ENCODE measurements around the gene HOMEZ. TPM values are rescaled to one million over a fixed set of nuclear protein-coding genes. Genes with fewer than 3 reads are reported as not detected.

HOMEZ gene
- total and polyA plus RNA-seq, 2 of the 8 experiments (the other 6 are each of a cell fraction or from before 2014, with no cell fraction given) = 9.1 to 15.9 TPM

DNA sequence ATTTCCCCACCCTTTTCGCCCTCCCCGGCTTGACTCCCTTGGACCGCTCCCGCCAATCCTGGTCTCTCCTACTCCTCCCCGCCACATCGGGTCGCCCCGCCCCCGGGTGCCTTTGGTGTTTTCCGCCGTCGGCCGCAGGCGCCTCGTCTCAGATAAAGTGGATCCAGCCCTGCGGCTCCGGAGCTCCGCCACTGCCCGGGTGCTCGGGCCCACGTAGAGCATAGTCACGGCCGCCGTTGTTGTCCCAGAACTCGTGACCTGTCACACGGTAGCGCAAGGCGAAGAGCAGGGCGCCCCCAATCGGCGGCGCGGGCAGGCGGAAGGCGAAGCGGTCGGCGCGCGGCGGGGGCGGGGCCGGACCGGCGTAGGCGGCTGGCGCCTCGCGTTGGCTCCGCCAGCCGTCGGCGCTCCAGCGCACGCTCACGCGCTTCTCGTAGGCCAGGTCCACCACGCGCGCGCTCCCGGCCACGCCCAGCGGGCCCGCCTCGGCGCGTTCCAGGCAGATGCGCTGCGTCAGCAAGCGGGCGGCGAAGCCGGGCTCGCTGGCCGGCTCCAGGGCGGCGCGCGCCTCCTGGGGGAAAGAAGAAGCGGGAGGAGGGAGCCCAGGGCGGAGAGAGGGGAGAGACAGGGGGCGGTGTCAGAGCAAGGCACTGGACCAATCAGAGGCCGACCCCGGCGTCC lies 15.5 kb upstream of the HOMEZ start (continued):
- TF ChIP-seq, protein P1, sequence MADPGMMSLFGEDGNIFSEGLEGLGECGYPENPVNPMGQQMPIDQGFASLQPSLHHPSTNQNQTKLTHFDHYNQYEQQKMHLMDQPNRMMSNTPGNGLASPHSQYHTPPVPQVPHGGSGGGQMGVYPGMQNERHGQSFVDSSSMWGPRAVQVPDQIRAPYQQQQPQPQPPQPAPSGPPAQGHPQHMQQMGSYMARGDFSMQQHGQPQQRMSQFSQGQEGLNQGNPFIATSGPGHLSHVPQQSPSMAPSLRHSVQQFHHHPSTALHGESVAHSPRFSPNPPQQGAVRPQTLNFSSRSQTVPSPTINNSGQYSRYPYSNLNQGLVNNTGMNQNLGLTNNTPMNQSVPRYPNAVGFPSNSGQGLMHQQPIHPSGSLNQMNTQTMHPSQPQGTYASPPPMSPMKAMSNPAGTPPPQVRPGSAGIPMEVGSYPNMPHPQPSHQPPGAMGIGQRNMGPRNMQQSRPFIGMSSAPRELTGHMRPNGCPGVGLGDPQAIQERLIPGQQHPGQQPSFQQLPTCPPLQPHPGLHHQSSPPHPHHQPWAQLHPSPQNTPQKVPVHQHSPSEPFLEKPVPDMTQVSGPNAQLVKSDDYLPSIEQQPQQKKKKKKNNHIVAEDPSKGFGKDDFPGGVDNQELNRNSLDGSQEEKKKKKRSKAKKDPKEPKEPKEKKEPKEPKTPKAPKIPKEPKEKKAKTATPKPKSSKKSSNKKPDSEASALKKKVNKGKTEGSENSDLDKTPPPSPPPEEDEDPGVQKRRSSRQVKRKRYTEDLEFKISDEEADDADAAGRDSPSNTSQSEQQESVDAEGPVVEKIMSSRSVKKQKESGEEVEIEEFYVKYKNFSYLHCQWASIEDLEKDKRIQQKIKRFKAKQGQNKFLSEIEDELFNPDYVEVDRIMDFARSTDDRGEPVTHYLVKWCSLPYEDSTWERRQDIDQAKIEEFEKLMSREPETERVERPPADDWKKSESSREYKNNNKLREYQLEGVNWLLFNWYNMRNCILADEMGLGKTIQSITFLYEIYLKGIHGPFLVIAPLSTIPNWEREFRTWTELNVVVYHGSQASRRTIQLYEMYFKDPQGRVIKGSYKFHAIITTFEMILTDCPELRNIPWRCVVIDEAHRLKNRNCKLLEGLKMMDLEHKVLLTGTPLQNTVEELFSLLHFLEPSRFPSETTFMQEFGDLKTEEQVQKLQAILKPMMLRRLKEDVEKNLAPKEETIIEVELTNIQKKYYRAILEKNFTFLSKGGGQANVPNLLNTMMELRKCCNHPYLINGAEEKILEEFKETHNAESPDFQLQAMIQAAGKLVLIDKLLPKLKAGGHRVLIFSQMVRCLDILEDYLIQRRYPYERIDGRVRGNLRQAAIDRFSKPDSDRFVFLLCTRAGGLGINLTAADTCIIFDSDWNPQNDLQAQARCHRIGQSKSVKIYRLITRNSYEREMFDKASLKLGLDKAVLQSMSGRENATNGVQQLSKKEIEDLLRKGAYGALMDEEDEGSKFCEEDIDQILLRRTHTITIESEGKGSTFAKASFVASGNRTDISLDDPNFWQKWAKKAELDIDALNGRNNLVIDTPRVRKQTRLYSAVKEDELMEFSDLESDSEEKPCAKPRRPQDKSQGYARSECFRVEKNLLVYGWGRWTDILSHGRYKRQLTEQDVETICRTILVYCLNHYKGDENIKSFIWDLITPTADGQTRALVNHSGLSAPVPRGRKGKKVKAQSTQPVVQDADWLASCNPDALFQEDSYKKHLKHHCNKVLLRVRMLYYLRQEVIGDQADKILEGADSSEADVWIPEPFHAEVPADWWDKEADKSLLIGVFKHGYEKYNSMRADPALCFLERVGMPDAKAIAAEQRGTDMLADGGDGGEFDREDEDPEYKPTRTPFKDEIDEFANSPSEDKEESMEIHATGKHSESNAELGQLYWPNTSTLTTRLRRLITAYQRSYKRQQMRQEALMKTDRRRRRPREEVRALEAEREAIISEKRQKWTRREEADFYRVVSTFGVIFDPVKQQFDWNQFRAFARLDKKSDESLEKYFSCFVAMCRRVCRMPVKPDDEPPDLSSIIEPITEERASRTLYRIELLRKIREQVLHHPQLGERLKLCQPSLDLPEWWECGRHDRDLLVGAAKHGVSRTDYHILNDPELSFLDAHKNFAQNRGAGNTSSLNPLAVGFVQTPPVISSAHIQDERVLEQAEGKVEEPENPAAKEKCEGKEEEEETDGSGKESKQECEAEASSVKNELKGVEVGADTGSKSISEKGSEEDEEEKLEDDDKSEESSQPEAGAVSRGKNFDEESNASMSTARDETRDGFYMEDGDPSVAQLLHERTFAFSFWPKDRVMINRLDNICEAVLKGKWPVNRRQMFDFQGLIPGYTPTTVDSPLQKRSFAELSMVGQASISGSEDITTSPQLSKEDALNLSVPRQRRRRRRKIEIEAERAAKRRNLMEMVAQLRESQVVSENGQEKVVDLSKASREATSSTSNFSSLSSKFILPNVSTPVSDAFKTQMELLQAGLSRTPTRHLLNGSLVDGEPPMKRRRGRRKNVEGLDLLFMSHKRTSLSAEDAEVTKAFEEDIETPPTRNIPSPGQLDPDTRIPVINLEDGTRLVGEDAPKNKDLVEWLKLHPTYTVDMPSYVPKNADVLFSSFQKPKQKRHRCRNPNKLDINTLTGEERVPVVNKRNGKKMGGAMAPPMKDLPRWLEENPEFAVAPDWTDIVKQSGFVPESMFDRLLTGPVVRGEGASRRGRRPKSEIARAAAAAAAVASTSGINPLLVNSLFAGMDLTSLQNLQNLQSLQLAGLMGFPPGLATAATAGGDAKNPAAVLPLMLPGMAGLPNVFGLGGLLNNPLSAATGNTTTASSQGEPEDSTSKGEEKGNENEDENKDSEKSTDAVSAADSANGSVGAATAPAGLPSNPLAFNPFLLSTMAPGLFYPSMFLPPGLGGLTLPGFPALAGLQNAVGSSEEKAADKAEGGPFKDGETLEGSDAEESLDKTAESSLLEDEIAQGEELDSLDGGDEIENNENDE (IDR thresholded peaks at IDR 0.05; ENCODE audit: insufficient replicate concordance, low read length) = no peak
- no peak for TF ChIP-seq YY1 (IDR thresholded peaks at IDR 0.05; ENCODE audit: low read depth, low read length)
- TF ChIP-seq PHF8 (conservative IDR thresholded peaks at IDR 0.05; ENCODE audit: low read depth, low read length) = peak; percentile 17; the same call in 1 of the 2 replicates
- TF ChIP-seq MAFK (IDR thresholded peaks at IDR 0.05; ENCODE audit: low read depth, low read length) = peak; percentile 60; the same call in 1 of the 2 replicates
- TF ChIP-seq ASH2L (IDR thresholded peaks at IDR 0.05; ENCODE audit: low read length) = no peak
- peak; percentile 37 for TF ChIP-seq TAF7 (optimal IDR thresholded peaks at IDR 0.05; ENCODE audit: borderline replicate concordance, low read depth, low read length)
- TF ChIP-seq CTBP2 (IDR thresholded peaks at IDR 0.05; ENCODE audit: borderline replicate concordance, insufficient read depth, insufficient read length, low read length) = no peak
- no peak for TF ChIP-seq EZH2 (IDR thresholded peaks at IDR 0.05; ENCODE audit: low read depth, low read length, severe bottlenecking)
- no peak for TF ChIP-seq BRCA1 (IDR thresholded peaks at IDR 0.05; ENCODE audit: low read depth, low read length)
- TF ChIP-seq CHD2 (IDR thresholded peaks at IDR 0.05; ENCODE audit: low read length) = no peak

Measured in H1 (cell line).